ENCODE results near the gene NDP. TPM values are rescaled to one million over a fixed set of nuclear protein-coding genes. Genes with fewer than 3 reads are reported as not detected.

NDP gene
- polyA plus RNA-seq, 1 experiment, result 0.21 TPM

DNA sequence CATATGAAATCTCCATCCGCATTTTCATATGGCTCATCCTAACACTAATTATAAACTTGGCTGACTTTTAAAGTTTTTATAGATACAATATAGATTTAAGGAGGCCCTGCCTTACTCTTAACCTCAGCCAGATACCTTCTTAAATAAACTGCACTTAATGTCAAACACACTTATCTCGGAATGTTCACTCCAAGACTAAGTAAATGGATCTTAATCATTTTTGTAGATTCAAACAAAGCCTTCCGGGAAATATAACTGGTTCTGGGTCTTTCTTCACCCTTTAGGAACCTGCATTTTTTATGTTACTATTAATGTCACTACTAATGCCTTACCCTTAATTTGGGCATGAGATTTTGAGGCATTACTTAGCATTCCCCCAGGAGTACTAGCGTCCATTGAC, 43.7 kb upstream of the NDP start:
- CTCF ChIA-PET, result no interaction called here

DNA sequence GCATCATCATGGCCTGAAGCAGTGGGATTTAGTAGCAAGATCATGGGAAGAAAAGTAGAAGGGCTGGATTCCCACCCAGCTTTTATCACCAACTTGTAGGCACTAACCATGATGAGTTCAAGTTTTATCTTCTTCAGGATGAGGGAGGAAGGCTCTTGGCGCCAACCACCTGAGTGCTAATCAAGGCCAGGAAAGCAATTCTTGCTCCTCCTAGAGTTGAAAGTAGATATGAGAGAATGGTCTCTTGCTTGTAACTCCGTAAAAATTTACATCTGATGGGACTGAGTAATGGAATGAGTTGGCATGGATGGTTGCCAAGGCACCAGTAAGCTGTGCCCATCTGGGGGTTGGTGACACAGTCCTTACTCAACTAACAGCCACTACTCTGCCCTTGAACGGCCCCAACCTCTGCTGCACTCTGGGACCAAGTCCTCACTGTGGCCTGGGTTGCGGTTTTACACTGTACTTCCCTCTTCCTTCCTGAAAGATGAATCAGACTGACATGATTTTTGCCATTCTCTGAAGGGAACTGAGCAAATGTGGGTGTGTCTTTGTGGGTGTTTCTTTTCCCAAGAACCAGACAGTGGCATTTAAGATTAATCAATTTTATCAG, 39.4 kb upstream of the NDP start:
- DNase-seq (ENCODE audit: low read depth, low spot score), result no peak
- POLR2A ChIA-PET, result no interaction called here
- Histone ChIP-seq H3K27ac (ENCODE audit: low read depth, low read length) (no peak overlapping the region), H3K27me3 (ENCODE audit: control insufficient read depth, insufficient read depth, low read length) (no peaks in the 10 kb centered on the region), H3K4me3 (ENCODE audit: low read depth, low read length) (no peak overlapping the region), H3K9me3 (ENCODE audit: control insufficient read depth, insufficient read depth, low read length) (no peaks in the 10 kb centered on the region)
- CTCF ChIA-PET, result no interaction called here
- TF ChIP-seq, protein P1, sequence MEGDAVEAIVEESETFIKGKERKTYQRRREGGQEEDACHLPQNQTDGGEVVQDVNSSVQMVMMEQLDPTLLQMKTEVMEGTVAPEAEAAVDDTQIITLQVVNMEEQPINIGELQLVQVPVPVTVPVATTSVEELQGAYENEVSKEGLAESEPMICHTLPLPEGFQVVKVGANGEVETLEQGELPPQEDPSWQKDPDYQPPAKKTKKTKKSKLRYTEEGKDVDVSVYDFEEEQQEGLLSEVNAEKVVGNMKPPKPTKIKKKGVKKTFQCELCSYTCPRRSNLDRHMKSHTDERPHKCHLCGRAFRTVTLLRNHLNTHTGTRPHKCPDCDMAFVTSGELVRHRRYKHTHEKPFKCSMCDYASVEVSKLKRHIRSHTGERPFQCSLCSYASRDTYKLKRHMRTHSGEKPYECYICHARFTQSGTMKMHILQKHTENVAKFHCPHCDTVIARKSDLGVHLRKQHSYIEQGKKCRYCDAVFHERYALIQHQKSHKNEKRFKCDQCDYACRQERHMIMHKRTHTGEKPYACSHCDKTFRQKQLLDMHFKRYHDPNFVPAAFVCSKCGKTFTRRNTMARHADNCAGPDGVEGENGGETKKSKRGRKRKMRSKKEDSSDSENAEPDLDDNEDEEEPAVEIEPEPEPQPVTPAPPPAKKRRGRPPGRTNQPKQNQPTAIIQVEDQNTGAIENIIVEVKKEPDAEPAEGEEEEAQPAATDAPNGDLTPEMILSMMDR (IDR thresholded peaks at IDR 0.05; ENCODE audit: low read depth, low read length), result no peak

More for the DNA sequence above, 43.7 kb upstream of the NDP start:
- H3K27ac ChIP-seq (ENCODE audit: low read depth, low read length), result no peak overlapping the region
- H3K4me3 ChIP-seq (ENCODE audit: low read depth, low read length), result no peak overlapping the region
- H3K27me3 ChIP-seq (ENCODE audit: control insufficient read depth, insufficient read depth, low read length), result no peaks in the 10 kb centered on the region
- H3K9me3 ChIP-seq (ENCODE audit: control insufficient read depth, insufficient read depth, low read length), result no peaks in the 10 kb centered on the region
- POLR2A ChIA-PET, result no interaction called here
- DNase-seq (ENCODE audit: low read depth, low spot score), result no peak
- TF ChIP-seq, protein P1 (IDR thresholded peaks at IDR 0.05; ENCODE audit: low read depth, low read length), result no peak

DNA sequence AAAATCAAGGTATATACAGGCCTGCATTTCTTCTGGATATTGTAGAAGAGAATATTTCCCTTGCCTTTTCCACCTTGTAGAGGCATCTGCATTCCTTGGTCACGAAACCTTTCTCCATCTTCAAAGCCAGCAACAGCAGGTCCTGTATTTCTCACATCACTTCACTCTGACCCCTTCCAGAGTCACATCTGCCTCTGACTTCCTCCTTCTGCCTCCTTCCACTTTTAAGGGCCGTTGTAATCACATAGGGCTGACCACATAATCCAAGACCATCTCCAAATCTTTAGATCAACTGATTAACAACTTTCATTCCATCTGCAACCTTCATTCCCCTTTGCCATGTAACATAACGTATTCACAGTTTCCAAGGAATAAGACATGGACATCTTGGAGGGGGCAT, 38.3 kb upstream of the NDP start:
- no peaks in the 10 kb centered on the region for H3K27me3 ChIP-seq (ENCODE audit: control insufficient read depth, insufficient read depth, low read length)
- no peak for DNase-seq (ENCODE audit: low read depth, low spot score)
- TF ChIP-seq, protein P1 (IDR thresholded peaks at IDR 0.05; ENCODE audit: low read depth, low read length), result no peak
- POLR2A ChIA-PET, result no interaction called here
- H3K4me3 ChIP-seq (ENCODE audit: low read depth, low read length), result no peak overlapping the region
- no peaks in the 10 kb centered on the region for H3K9me3 ChIP-seq (ENCODE audit: control insufficient read depth, insufficient read depth, low read length)
- CTCF ChIA-PET, result no interaction called here
- no peak overlapping the region for H3K27ac ChIP-seq (ENCODE audit: low read depth, low read length)

DNA sequence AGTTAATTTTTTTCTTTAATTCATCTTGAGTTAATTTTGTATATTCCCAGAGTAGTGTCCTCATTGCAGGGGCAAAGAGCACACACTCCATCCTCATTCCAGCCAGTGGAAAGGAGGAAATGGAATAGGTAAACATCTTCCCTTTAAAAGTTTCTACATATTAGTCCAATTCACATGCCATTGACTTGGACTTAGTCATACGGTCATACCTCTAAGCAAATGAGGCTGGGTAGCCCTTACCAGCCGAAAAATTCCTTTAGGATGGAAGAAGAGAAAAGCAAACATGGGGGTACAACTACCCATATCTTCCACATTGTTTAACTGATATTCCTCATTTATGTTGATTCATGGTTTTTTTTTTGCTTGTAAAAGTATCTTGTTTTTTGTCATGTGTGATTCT, 37.4 kb upstream of the NDP start:
- H3K27me3 ChIP-seq (ENCODE audit: control insufficient read depth, insufficient read depth, low read length), result no peaks in the 10 kb centered on the region
- H3K27ac ChIP-seq (ENCODE audit: low read depth, low read length), result no peak overlapping the region
- ChIA-PET CTCF (no interaction called here), POLR2A (no interaction called here)
- TF ChIP-seq, protein P1 (IDR thresholded peaks at IDR 0.05; ENCODE audit: low read depth, low read length), result no peak
- no peaks in the 10 kb centered on the region for H3K9me3 ChIP-seq (ENCODE audit: control insufficient read depth, insufficient read depth, low read length)
- H3K4me3 ChIP-seq (ENCODE audit: low read depth, low read length), result no peak overlapping the region
- no peak for DNase-seq (ENCODE audit: low read depth, low spot score)

DNA sequence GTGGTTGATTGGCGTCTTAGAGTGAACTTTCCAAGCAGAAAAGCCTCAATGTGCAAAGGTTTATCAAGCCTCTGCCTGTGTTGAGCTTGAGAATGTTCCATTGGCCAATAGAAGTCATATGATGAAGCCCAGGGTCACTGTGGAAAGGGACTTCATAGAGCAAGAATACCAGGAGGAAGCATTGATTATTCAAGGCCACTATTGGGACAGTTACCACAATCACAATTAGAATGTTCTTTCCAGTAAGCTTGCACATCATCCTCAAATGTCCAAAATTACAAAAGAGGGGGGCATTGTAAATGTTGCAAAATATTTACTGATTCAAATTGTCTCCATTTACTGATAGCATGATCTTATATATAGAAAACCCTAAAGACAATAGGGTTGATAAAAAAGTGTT, 32.9 kb upstream of the NDP start:
- Histone ChIP-seq H3K4me3 (ENCODE audit: low read depth, low read length) (no peak overlapping the region), H3K27me3 (ENCODE audit: control insufficient read depth, insufficient read depth, low read length) (no peaks in the 10 kb centered on the region), H3K27ac (ENCODE audit: low read depth, low read length) (no peak overlapping the region), H3K9me3 (ENCODE audit: control insufficient read depth, insufficient read depth, low read length) (no peaks in the 10 kb centered on the region)
- no peak for DNase-seq (ENCODE audit: low read depth, low spot score)
- TF ChIP-seq, protein P1 (IDR thresholded peaks at IDR 0.05; ENCODE audit: low read depth, low read length), result no peak
- ChIA-PET POLR2A (no interaction called here), CTCF (no interaction called here)

Measured in AG04450 (cell line).